Measurements from ENCODE around the gene NUBP1.
"Not testable (repeated sequence)": the region's sequence is repeated elsewhere in the genome, so short reads cannot be mapped to it uniquely, and the experiment has no call there.

Gene NUBP1

GRCh38 chr16:10782628-10783027 lies 39.0 kb downstream of the NUBP1 start:
- in situ Hi-C loops (cut with MboI; ENCODE audit: low sequenced_read_pairs, unreplicated experiment): no loop called here
- no peak for DNase-seq (ENCODE audit: low spot score)
- no peak for TF ChIP-seq CTCF (IDR thresholded peaks at IDR 0.05; ENCODE audit: borderline replicate concordance, control extremely low read depth, extremely low read depth, insufficient read depth, missing control alignments)

- no peak for TF ChIP-seq CTCF (IDR thresholded peaks at IDR 0.05; ENCODE audit: borderline replicate concordance, control extremely low read depth, extremely low read depth, insufficient read depth, missing control alignments)
- in situ Hi-C loops (cut with MboI; ENCODE audit: low sequenced_read_pairs, unreplicated experiment): no loop called here
- DNase-seq (ENCODE audit: low spot score): no peak
Observed at GRCh38 chr16:10787304-10787703, 43.7 kb downstream of the NUBP1 start.

- in situ Hi-C loops (cut with MboI; ENCODE audit: low sequenced_read_pairs, unreplicated experiment); DNase-seq (ENCODE audit: low spot score): not testable (repeated sequence)
Observed at GRCh38 chr16:10788630-10789029, 45.0 kb downstream of the NUBP1 start.

- peak; percentile 76 for DNase-seq (ENCODE audit: low spot score)
- no peak for TF ChIP-seq CTCF (IDR thresholded peaks at IDR 0.05; ENCODE audit: borderline replicate concordance, control extremely low read depth, extremely low read depth, insufficient read depth, missing control alignments)
- in situ Hi-C loops (cut with MboI; ENCODE audit: low sequenced_read_pairs, unreplicated experiment): no loop called here
Observed at GRCh38 chr16:10791048-10791447, 47.4 kb downstream of the NUBP1 start.

GRCh38 chr16:10799736-10800135 lies 56.1 kb downstream of the NUBP1 start:
- no peak for TF ChIP-seq CTCF (IDR thresholded peaks at IDR 0.05; ENCODE audit: borderline replicate concordance, control extremely low read depth, extremely low read depth, insufficient read depth, missing control alignments)
- no peak for DNase-seq (ENCODE audit: low spot score)
- in situ Hi-C loops (cut with MboI; ENCODE audit: low sequenced_read_pairs, unreplicated experiment): no loop called here

GRCh38 chr16:10805334-10805733 lies 61.7 kb downstream of the NUBP1 start:
- DNase-seq (ENCODE audit: low spot score): no peak
- in situ Hi-C loops (cut with MboI; ENCODE audit: low sequenced_read_pairs, unreplicated experiment): no loop called here
- TF ChIP-seq CTCF (IDR thresholded peaks at IDR 0.05; ENCODE audit: borderline replicate concordance, control extremely low read depth, extremely low read depth, insufficient read depth, missing control alignments): no peak

GRCh38 chr16:10806698-10807097 lies 63.1 kb downstream of the NUBP1 start:
- in situ Hi-C loops (cut with MboI; ENCODE audit: low sequenced_read_pairs, unreplicated experiment): no loop called here
- no peak for TF ChIP-seq CTCF (IDR thresholded peaks at IDR 0.05; ENCODE audit: borderline replicate concordance, control extremely low read depth, extremely low read depth, insufficient read depth, missing control alignments)
- DNase-seq (ENCODE audit: low spot score): no peak

Data from GM13976 (cell line).